ENCODE data around the gene CCM2L. TPM values are rescaled to one million over a fixed set of nuclear protein-coding genes. Genes with fewer than 3 reads are reported as not detected.

CCM2L gene
- total RNA-seq, 1 experiment from 2014 or later: 0.32 TPM

GRCh38 chr20:31987744-31988143, 22.5 kb upstream of the CCM2L start:
- ChIA-PET CTCF (interaction anchor here (1.2 kb wide), 1 partner anchor 135 kb away, joined by 3 read pairs; no protein-coding TSS in a partner anchor), POLR2A (no interaction called here)
- DNase-seq: no peak
- Mint-ChIP-seq H3K9me3 (ENCODE audit: unreplicated experiment) (no peaks in the 10 kb centered on the region), H3K36me3 (ENCODE audit: insufficient read depth, unreplicated experiment) (no peaks in the 10 kb centered on the region), H3K4me1 (ENCODE audit: low read depth, unreplicated experiment) (no peaks in the 10 kb centered on the region), H3K4me3 (ENCODE audit: unreplicated experiment) (no peak overlapping the region), H3K27ac (ENCODE audit: unreplicated experiment) (no peak overlapping the region), H3K27me3 (ENCODE audit: insufficient read depth, unreplicated experiment) (peaks cover 22% of the 10 kb centered on the region)
- Histone ChIP-seq H3K4me3 (ENCODE audit: low read depth, low read length) (no peak overlapping the region), H3K4me1 (no peaks in the 10 kb centered on the region), H3K9me3 (no peaks in the 10 kb centered on the region), H3K27me3 (replicated peaks; ENCODE audit: control insufficient read depth, insufficient read depth, low read length) (no peaks in the 10 kb centered on the region; the same call in 1 of the 2 replicates), H3K36me3 (ENCODE audit: control insufficient read depth, insufficient read depth, low read length) (no peaks in the 10 kb centered on the region)
- no peak for TF ChIP-seq CTCF (IDR thresholded peaks at IDR 0.05; ENCODE audit: insufficient read depth in 1 of 2, low read depth in 1 of 2, low read length in 1 of 2, severe bottlenecking in 1 of 2, unreplicated experiment in 1 of 2)
- intact Hi-C loops (cut with micrococcal nuclease; ENCODE audit: unreplicated experiment): no loop called here
- BruUV-seq (replicated peaks): no TSS peak

- no peak overlapping the region for H3K27ac Mint-ChIP-seq (ENCODE audit: unreplicated experiment)
- intact Hi-C loops (cut with micrococcal nuclease; ENCODE audit: unreplicated experiment): no loop called here
- H3K27me3 Mint-ChIP-seq (ENCODE audit: insufficient read depth, unreplicated experiment): peaks cover 22% of the 10 kb centered on the region
- H3K9me3 ChIP-seq: no peaks in the 10 kb centered on the region
- H3K4me1 ChIP-seq: no peaks in the 10 kb centered on the region
- H3K4me3 ChIP-seq (ENCODE audit: low read depth, low read length): no peak overlapping the region
- no peak for DNase-seq
- TF ChIP-seq CTCF (IDR thresholded peaks at IDR 0.05; ENCODE audit: insufficient read depth in 1 of 2, low read depth in 1 of 2, low read length in 1 of 2, severe bottlenecking in 1 of 2, unreplicated experiment in 1 of 2): no peak
- H3K36me3 Mint-ChIP-seq (ENCODE audit: insufficient read depth, unreplicated experiment): no peaks in the 10 kb centered on the region
- no peaks in the 10 kb centered on the region for H3K36me3 ChIP-seq (ENCODE audit: control insufficient read depth, insufficient read depth, low read length)
- H3K9me3 Mint-ChIP-seq (ENCODE audit: unreplicated experiment): no peaks in the 10 kb centered on the region
- ChIA-PET POLR2A (no interaction called here), CTCF (interaction anchor here (1.1 to 1.2 kb wide), 2 partner anchors 40 to 136 kb away, joined by 3 read pairs; no protein-coding TSS in a partner anchor)
- no TSS peak for BruUV-seq (replicated peaks)
- peaks cover 6% of the 10 kb centered on the region for H3K27me3 ChIP-seq (replicated peaks; ENCODE audit: control insufficient read depth, insufficient read depth, low read length)
- H3K4me1 Mint-ChIP-seq (ENCODE audit: low read depth, unreplicated experiment): no peaks in the 10 kb centered on the region
- H3K4me3 Mint-ChIP-seq (ENCODE audit: unreplicated experiment): no peak overlapping the region
These were observed 21.7 kb upstream of the CCM2L start for GRCh38 chr20:31988430-31989015.

GRCh38 chr20:31989030-31989645, 21.1 kb upstream of the CCM2L start:
- H3K27ac Mint-ChIP-seq (ENCODE audit: unreplicated experiment): no peak overlapping the region
- H3K9me3 Mint-ChIP-seq (ENCODE audit: unreplicated experiment): no peaks in the 10 kb centered on the region
- H3K36me3 ChIP-seq (ENCODE audit: control insufficient read depth, insufficient read depth, low read length): no peaks in the 10 kb centered on the region
- ChIA-PET CTCF (interaction anchor here (1.1 kb wide), 1 partner anchor 40 kb away, joined by 3 read pairs; no protein-coding TSS in a partner anchor), POLR2A (no interaction called here)
- no peaks in the 10 kb centered on the region for H3K4me1 ChIP-seq
- no TSS peak for BruUV-seq (replicated peaks)
- no peak overlapping the region for H3K4me3 ChIP-seq (ENCODE audit: low read depth, low read length)
- no peaks in the 10 kb centered on the region for H3K4me1 Mint-ChIP-seq (ENCODE audit: low read depth, unreplicated experiment)
- no peaks in the 10 kb centered on the region for H3K36me3 Mint-ChIP-seq (ENCODE audit: insufficient read depth, unreplicated experiment)
- H3K27me3 Mint-ChIP-seq (ENCODE audit: insufficient read depth, unreplicated experiment): peaks cover 25% of the 10 kb centered on the region
- H3K4me3 Mint-ChIP-seq (ENCODE audit: unreplicated experiment): no peak overlapping the region
- intact Hi-C loops (cut with micrococcal nuclease; ENCODE audit: unreplicated experiment): no loop called here
- DNase-seq: no peak
- H3K9me3 ChIP-seq: no peaks in the 10 kb centered on the region
- no peak for TF ChIP-seq CTCF (IDR thresholded peaks at IDR 0.05; ENCODE audit: insufficient read depth in 1 of 2, low read depth in 1 of 2, low read length in 1 of 2, severe bottlenecking in 1 of 2, unreplicated experiment in 1 of 2)
- H3K27me3 ChIP-seq (replicated peaks; ENCODE audit: control insufficient read depth, insufficient read depth, low read length): peaks cover 11% of the 10 kb centered on the region

All from Caco-2 (cell line).